Ishikawa (cell line): ENCODE measurements around the gene GRAP.

Source experiments
- CEBPB ChIP-seq: IDR thresholded peaks from 2 replicates; pipeline ENCODE4 v1.6.1; 2012
- CREB1 ChIP-seq: IDR thresholded peaks from 2 replicates; pipeline ENCODE4 v1.6.1; 2012; ENCODE audit warnings: low read depth
- EGR1 ChIP-seq: IDR thresholded peaks from 2 replicates; pipeline ENCODE4 v1.6.1; 2012
- EP300 ChIP-seq: IDR thresholded peaks from 2 replicates; pipeline ENCODE4 v1.6.1; 2012; ENCODE audit warnings: borderline replicate concordance
- FOXM1 ChIP-seq: IDR thresholded peaks from 2 replicates; pipeline ENCODE4 v1.6.1; 2012; ENCODE audit warnings: low read depth, borderline replicate concordance
- MAX ChIP-seq: IDR thresholded peaks from 2 replicates; pipeline ENCODE4 v1.6.1; 2012
- RAD21 ChIP-seq: IDR thresholded peaks from 2 replicates; pipeline ENCODE4 v1.6.1; 2012; ENCODE audit warnings: low read depth
- REST ChIP-seq: IDR thresholded peaks from 2 replicates; pipeline ENCODE4 v1.6.1; 2012; ENCODE audit warnings: low read depth, mild to moderate bottlenecking
- TCF12 ChIP-seq: IDR thresholded peaks from 2 replicates; pipeline ENCODE4 v1.6.1; 2012; ENCODE audit warnings: low read depth
- TEAD4 ChIP-seq: IDR thresholded peaks from 2 replicates; pipeline ENCODE4 v1.6.1; 2012
- YY1 ChIP-seq: IDR thresholded peaks from 2 replicates; pipeline ENCODE4 v1.6.1; 2012; ENCODE audit warnings: low read depth
- ZBTB7A ChIP-seq: IDR thresholded peaks from 2 replicates; pipeline ENCODE4 v1.6.1; 2012; ENCODE audit warnings: low read depth

Gene GRAP

GRCh38 chr17:18976201-18976600, 70.6 kb downstream of the GRAP start:
- TF ChIP-seq CEBPB (no peak), EGR1 (no peak), TCF12 (no peak), CREB1 (no peak)

- TF ChIP-seq RAD21 (no peak), EP300 (no peak), YY1 (no peak), FOXM1 (no peak), MAX (no peak), ZBTB7A (no peak)
Observed at GRCh38 chr17:18975597-18975996, 71.2 kb downstream of the GRAP start.

GRCh38 chr17:18974407-18975149, 72.2 kb downstream of the GRAP start:
- TF ChIP-seq REST (no peak), EP300 (no peak), TEAD4 (no peak), RAD21 (no peak), CEBPB (no peak), TCF12 (no peak)

DNA sequence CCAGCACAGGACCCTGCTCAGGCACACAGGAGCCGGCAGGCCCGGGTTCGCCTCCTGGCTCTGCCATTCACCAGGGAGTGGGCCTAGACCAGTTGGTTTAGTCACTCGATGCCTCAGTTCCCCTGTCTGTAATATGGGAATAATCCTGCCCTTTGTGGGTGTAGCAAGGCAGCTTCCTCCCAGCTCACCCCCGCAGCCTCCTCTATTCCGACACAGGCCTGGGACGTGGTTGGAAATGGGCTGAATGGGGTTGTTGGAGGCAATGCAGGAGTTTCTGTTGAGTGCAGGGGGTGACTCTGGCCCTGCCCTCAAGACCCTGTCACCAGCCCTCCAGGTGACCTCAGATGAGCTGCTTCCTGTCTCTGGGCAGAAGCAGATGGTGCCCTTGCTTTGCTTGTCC, 75.0 kb downstream of the GRAP start:
- TF ChIP-seq YY1: no peak
- no peak for TF ChIP-seq EP300
- no peak for TF ChIP-seq CEBPB
- TF ChIP-seq MAX: no peak
- TF ChIP-seq REST: no peak
- TF ChIP-seq RAD21: no peak
- no peak for TF ChIP-seq FOXM1
- no peak for TF ChIP-seq TEAD4
- no peak for TF ChIP-seq CREB1
